ENCODE measurements around the gene CELF1. TPM values are rescaled to one million over a fixed set of nuclear protein-coding genes. Genes with fewer than 3 reads are reported as not detected.
"Not testable (repeated sequence)": the region's sequence is repeated elsewhere in the genome, so short reads cannot be mapped to it uniquely, and the experiment has no call there.

Gene CELF1
- total and polyA plus RNA-seq, 2 donors (not counting 1 experiment from before 2014, with no cell fraction given): 52.0 to 153 TPM

GRCh38 chr11:47530721-47531120, 22.2 kb downstream of the CELF1 start:
- H3K9me3 Mint-ChIP-seq (ENCODE audit: insufficient read depth); H2AFZ ChIP-seq (ENCODE audit: insufficient read depth, low read depth, low read length, poor library complexity, severe bottlenecking); H3K27me3 ChIP-seq (replicated peaks in 1 of 4; ENCODE audit: control extremely low read depth in 1 of 4, control insufficient read depth in 3 of 4, insufficient read depth in 4 of 4, low read length in 3 of 4); H3K4me2 ChIP-seq (replicated peaks; ENCODE audit: low read depth, low read length, poor library complexity, severe bottlenecking); H3K9ac ChIP-seq (ENCODE audit: low read length); H3K27me3 Mint-ChIP-seq; H3K27ac Mint-ChIP-seq; POLR2A ChIA-PET; H3K4me3 ChIP-seq (ENCODE audit: control extremely low read depth in 1 of 5, extremely low read depth in 1 of 5, insufficient read depth in 1 of 5, low read depth in 2 of 5, low read length in 4 of 5); DNase-seq; intact Hi-C loops (cut with micrococcal nuclease); H3K9me3 ChIP-seq (ENCODE audit: control extremely low read depth in 1 of 3, control insufficient read depth in 2 of 3, insufficient read depth in 1 of 3, low read length in 2 of 3); H3K4me3 Mint-ChIP-seq; ATAC-seq (ENCODE audit: low read depth); CTCF ChIA-PET: not testable (repeated sequence)
- peaks cover 94% of the 10 kb centered on the region for H4K20me1 ChIP-seq (ENCODE audit: control insufficient read depth, insufficient read depth, low read length, poor library complexity, severe bottlenecking)
- H3K4me1 Mint-ChIP-seq: peaks cover 44% of the 10 kb centered on the region
- peaks cover 100% of the 10 kb centered on the region for H3K79me2 ChIP-seq (ENCODE audit: control insufficient read depth, insufficient read depth, low read length)
- peaks cover 0 to 25% of the 10 kb centered on the region in 2 experiments for H3K36me3 ChIP-seq (replicated peaks in 1 of 2; ENCODE audit: control extremely low read depth in 1 of 2, control insufficient read depth in 1 of 2, extremely low read depth in 1 of 2, insufficient read depth in 2 of 2, low read length in 1 of 2)
- H3K27ac ChIP-seq (ENCODE audit: low read length in 2 of 2): peak overlapping the region in 1 of 2 donors; percentile 37
- H3K4me1 ChIP-seq (ENCODE audit: control insufficient read depth in 2 of 2, insufficient read depth in 2 of 2, low read length in 2 of 2): peaks cover 17 to 21% of the 10 kb centered on the region in 2 donors
- 95% methylated on average over 9 of the region's 9 CpGs for WGBS (ENCODE audit: insufficient coverage)

- WGBS (ENCODE audit: insufficient coverage): no CpG with 5 or more reads among the region's 4 CpGs
Observed at GRCh38 chr11:47529951-47530350, 23.0 kb downstream of the CELF1 start.

More at GRCh38 chr11:47529951-47530350, 23.0 kb downstream of the CELF1 start:
- Histone ChIP-seq H3K9ac (ENCODE audit: low read length) (no peak overlapping the region), H3K4me3 (ENCODE audit: control extremely low read depth in 1 of 5, extremely low read depth in 1 of 5, insufficient read depth in 1 of 5, low read depth in 2 of 5, low read length in 4 of 5) (no peak overlapping the region), H4K20me1 (ENCODE audit: control insufficient read depth, insufficient read depth, low read length, poor library complexity, severe bottlenecking) (peaks cover 96% of the 10 kb centered on the region), H3K79me2 (ENCODE audit: control insufficient read depth, insufficient read depth, low read length) (peaks cover 100% of the 10 kb centered on the region), H3K9me3 (ENCODE audit: control extremely low read depth in 1 of 3, control insufficient read depth in 2 of 3, insufficient read depth in 1 of 3, low read length in 2 of 3) (no peaks in the 10 kb centered on the region), H3K27ac (ENCODE audit: low read length in 2 of 2) (peak overlapping the region in 1 of 2 donors; percentile 37), H3K27me3 (replicated peaks in 1 of 4; ENCODE audit: control extremely low read depth in 1 of 4, control insufficient read depth in 3 of 4, insufficient read depth in 4 of 4, low read length in 3 of 4) (no peaks in the 10 kb centered on the region), H3K4me1 (ENCODE audit: control insufficient read depth in 2 of 2, insufficient read depth in 2 of 2, low read length in 2 of 2) (peaks cover 24 to 27% of the 10 kb centered on the region in 2 donors), H3K4me2 (replicated peaks; ENCODE audit: low read depth, low read length, poor library complexity, severe bottlenecking) (no peak overlapping the region), H3K36me3 (replicated peaks in 1 of 2; ENCODE audit: control extremely low read depth in 1 of 2, control insufficient read depth in 1 of 2, extremely low read depth in 1 of 2, insufficient read depth in 2 of 2, low read length in 1 of 2) (peaks cover 0 to 25% of the 10 kb centered on the region in 2 experiments), H2AFZ (ENCODE audit: insufficient read depth, low read depth, low read length, poor library complexity, severe bottlenecking) (no peak overlapping the region)
- H3K9me3 Mint-ChIP-seq (ENCODE audit: insufficient read depth): no peaks in the 10 kb centered on the region
- H3K4me1 Mint-ChIP-seq: peaks cover 48% of the 10 kb centered on the region
- DNase-seq (no peak), ATAC-seq (ENCODE audit: low read depth) (no peak)
- ChIA-PET CTCF (no interaction called here), POLR2A (no interaction called here)
- H3K4me3 Mint-ChIP-seq: no peak overlapping the region
- no peak overlapping the region for H3K27ac Mint-ChIP-seq
- TF ChIP-seq CTCF (IDR thresholded peaks at IDR 0.05) (no peak), EZH2 (IDR thresholded peaks at IDR 0.05; ENCODE audit: borderline replicate concordance, insufficient read depth, low read depth, low read length, poor library complexity, severe bottlenecking) (no peak)
- intact Hi-C loops (cut with micrococcal nuclease): no loop called here
- no peaks in the 10 kb centered on the region for H3K27me3 Mint-ChIP-seq
